CD4-positive, alpha-beta T cell treated with Interferon alpha-2 for 1 hour (primary cell): ENCODE data around the gene C17orf75.
"Not testable (repeated sequence)": the region's sequence is repeated elsewhere in the genome, so short reads cannot be mapped to it uniquely, and the experiment has no call there.

Source experiments
- DNase-seq, 2 donors: peaks; one replicate each; pipeline ENCODE4 v3.0.0-alpha.2; 2020 to 2022

The C17orf75 gene

GRCh38 chr17:32341857-32342602 is at the start of gene C17orf75:
C17orf75 (minus strand) TSS chr17:32342173; CDS start chr17:32342139, 34 bp downstream.
- DNase-seq: peak; percentile 66 to 81

GRCh38 chr17:32388613-32389459 is 46.9 kb upstream of the C17orf75 start:
- DNase-seq: no peak

DNA sequence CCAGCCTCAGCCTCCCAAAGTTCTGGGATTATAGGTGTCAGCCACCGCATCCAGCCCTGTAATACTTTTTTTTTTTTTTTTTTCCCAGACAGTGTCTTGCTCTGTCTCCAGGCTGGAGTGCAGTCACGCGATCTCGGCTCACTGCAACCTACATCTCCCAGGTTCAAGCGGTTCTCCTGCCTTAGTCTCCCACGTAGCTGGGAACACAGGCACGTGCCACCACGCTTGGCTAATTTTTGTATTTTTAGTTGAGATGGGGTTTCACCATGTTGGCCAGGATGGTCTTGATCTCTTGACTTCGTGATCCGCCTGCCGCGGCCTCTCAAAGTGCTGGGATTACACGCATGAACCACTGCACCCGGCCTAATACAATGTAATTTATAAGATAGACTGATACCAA is 46.2 kb upstream of the C17orf75 start:
- DNase-seq: not testable (repeated sequence)

DNA sequence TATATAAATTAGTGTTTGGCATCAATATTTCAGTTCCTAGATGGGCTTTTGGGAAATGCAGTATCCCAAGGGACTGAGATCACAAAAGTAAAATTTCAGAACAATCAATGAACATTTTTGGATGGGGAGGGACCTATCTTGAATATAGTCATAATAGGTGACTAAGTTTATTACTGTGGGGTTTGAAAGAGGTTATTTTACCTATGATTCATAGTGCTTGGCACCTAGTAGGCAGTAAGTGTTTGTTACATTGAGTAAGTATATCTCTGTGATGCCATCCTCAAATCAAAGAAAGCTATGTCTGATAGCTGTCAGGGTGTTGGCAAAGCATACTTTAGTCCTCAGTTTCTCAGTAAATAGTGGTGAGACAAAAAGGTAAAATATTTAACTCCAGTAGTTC is 44.9 kb upstream of the C17orf75 start:
- DNase-seq: no peak

GRCh38 chr17:32385971-32386370 is 44.0 kb upstream of the C17orf75 start:
- no peak for DNase-seq

- no peak for DNase-seq
Measured at GRCh38 chr17:32385121-32385520, 43.1 kb upstream of the C17orf75 start.

DNA sequence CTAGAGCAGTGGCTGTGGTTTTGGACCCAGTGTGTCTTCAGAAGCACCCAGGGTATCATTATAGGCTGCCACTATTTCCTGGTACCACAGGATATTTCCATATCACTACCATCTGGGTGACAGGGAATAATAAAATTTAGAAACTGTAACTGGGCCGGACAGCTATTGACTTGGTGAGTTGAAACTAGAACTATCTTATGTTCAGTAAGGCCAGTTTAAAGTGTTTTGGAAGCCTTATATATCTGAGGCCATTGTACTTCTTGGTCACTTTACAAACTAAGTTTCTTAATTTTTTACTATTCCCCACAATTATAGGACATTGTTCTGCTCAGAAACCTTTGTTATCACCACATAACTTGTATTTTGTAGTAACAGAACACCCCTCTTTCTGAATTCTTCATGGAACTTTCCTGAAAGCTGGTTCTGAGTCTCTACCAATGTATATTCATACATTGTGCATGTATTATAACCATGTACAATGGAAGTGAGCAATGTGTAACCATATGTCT is 42.0 kb upstream of the C17orf75 start:
- no peak for DNase-seq

GRCh38 chr17:32382526-32383223 is 40.7 kb upstream of the C17orf75 start:
- DNase-seq: no peak

GRCh38 chr17:32370426-32370825 is 28.5 kb upstream of the C17orf75 start:
- DNase-seq: no peak

DNA sequence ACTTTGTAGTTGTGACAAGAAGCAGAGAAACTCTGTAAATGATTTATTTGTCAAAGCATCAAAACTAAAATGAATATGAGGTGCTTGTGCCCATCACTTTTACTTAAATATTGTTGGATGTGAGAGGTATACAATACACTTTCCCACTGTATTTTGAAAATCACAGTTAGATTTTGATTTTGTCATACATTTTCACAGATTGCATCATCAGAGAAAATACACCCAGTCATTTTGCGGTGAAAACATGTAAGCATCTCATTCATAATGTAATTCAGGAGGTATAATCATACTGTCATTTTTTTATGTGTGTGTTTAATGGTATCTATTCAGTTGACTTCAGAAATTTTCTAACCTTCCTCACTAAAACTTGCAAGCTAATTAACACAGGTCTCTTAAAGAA is 19.3 kb upstream of the C17orf75 start:
- no peak for DNase-seq

GRCh38 chr17:32357615-32358014 is 15.6 kb upstream of the C17orf75 start:
- DNase-seq: no peak

DNA sequence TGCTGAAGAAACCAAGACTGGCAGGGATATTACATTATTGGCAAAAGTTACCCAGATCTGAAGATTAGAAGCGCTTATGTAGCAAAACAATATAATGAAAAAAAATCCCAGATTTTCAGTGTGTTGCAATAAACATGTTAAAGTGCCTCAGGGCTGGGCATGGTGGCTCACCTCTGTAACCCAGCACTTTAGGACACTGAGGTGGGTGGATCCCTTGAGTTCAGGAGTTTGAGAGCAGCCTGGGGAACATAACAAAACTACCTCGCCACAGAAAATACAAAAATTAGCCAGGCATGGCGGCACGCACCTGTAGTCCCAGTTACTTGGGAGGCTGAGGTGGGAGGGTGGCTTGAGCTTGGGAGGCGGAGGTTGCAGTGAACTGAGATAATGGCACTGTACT is 14.8 kb upstream of the C17orf75 start:
- DNase-seq: no peak

DNA sequence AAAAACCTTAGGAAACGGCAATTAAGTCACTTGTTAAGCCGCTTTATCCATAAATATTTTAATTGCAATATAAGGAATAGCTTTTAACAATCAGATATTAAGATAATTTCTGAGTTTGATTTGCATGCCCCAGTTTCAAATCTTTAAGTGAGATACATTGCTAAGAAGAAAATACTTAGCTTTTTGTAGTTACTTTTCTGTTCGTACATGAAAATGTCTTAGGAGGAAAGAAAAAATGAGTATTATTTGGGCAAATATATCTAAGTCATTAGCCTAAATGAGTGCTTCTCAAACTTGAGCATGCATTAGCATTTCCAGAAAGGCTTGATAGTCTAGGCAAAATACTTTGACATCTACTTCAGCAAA is 14.4 kb upstream of the C17orf75 start:
- DNase-seq: no peak

DNA sequence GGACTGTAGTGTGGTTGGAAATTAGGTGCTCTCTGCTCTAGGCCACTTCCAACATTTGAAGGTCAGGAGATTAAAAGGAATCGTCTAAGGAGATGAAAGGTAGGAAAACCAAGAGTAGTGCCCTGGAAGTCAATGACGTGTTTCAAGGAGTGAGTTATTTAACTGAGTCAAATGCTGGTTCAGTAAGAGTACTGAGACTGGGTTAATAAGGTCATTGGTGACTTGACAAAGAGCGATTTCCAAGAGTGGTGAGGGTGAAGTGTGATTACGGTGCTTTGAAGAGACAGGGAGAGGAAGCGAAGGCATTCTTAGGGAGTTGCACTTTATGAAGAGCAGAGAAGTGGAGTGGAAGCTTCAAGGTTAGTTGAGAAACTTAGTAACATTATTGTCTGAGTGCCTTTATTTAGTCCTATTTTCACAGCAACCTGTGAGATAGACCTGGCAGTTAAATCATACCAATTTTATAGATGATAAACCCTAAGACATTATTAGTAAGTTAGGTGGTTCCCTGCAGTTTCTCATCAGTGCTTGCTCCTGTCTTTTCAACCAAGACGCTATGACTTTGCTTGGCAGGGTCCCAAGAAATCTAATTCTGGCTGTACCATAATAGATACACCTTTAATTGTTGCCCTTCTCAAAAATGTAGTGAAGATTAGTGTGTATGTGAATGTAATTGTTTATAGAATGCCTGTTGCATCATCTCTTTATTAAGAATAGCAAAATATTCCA is 13.8 kb upstream of the C17orf75 start:
- DNase-seq: no peak

DNA sequence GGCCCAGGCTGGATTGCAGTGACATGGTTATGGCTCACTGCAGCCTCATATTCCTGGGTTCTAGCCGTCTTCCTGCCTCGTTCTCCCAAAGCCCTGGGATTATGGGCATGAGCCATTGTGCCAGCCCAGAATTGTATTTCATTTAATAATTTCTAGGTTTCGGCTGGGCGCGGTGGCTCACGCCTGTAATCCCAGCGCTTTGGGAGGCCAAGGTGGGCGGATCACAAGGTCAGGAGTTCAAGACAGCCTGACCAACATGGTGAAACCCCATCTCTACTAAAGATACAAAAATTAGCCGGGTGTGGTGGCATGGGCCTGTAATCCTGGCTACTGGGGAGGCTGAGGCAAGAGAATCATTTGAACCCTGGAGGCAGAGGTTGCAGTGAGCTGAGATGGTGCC is 10.8 kb upstream of the C17orf75 start:
- not testable (repeated sequence) for DNase-seq

- peak; percentile 42 to 73 for DNase-seq
Measured at GRCh38 chr17:32350666-32351418, 8.9 kb upstream of the C17orf75 start.

GRCh38 chr17:32349854-32350665 is 8.1 kb upstream of the C17orf75 start, which contains the start of gene ZNF207:
ZNF207 (plus strand) TSS chr17:32350157; CDS start chr17:32350286, 129 bp downstream.
- DNase-seq: peak; percentile 95 to 97

GRCh38 chr17:32349503-32349853 is 7.5 kb upstream of the C17orf75 start:
- DNase-seq: no peak

- no peak for DNase-seq
Measured at GRCh38 chr17:32348483-32348800, 6.5 kb upstream of the C17orf75 start.

DNA sequence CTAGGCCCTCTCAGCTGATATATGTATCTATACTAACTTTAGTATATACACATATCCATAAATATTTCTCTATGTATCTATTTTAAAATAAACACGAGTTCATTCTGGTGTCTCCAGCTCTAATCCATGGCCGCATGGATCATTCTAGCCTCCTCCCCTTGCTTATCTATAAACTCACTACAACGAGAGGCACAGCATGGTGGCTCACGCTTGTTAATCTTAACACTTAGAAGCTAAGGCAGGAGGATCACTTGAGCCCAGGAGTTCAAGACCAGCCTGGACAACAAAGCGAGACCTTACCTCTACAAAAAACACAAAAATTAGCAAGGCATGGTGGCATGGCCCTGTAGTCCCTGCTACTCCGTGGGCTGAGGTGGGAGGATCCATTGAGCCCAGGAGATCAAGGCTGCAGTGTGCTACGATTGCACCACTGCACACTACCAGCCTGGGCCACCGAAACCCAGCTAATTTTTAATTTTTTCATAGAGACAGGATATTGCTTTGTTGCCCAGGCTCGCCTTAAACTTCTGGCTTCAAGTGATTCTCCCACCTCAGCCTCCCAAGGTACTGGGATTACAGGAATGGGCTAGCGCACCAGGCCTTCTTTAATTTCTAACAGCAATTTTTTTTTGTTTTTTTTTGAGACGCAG is 4.1 kb upstream of the C17orf75 start:
- no peak for DNase-seq
